ENCODE results near the gene LCN1.

DNA sequence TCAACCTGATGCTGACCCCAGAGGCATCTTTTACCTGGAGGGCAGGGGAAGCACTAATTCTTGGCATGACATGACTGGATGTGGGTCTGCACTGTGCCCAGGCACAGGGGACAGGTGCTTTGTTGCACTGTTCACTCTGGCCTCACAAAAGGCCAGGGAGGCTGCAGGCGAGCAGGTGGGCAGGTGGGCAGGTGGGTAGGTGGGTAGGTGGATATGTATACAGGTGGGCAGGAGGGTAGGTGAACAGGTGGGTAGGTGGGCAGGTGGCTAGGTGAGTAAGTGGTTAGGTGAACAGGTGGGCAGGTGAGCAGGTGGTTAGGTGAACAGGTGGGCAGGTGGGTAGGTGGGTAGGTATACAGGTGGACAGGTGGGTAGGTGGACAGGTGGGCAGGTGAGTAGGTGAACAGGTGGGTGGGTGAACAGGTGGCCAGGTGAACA, 41.8 kb downstream of the LCN1 start:
- TF ChIP-seq, protein P1, sequence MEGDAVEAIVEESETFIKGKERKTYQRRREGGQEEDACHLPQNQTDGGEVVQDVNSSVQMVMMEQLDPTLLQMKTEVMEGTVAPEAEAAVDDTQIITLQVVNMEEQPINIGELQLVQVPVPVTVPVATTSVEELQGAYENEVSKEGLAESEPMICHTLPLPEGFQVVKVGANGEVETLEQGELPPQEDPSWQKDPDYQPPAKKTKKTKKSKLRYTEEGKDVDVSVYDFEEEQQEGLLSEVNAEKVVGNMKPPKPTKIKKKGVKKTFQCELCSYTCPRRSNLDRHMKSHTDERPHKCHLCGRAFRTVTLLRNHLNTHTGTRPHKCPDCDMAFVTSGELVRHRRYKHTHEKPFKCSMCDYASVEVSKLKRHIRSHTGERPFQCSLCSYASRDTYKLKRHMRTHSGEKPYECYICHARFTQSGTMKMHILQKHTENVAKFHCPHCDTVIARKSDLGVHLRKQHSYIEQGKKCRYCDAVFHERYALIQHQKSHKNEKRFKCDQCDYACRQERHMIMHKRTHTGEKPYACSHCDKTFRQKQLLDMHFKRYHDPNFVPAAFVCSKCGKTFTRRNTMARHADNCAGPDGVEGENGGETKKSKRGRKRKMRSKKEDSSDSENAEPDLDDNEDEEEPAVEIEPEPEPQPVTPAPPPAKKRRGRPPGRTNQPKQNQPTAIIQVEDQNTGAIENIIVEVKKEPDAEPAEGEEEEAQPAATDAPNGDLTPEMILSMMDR (IDR thresholded peaks at IDR 0.05; ENCODE audit: low read depth, low read length, poor library complexity, severe bottlenecking) = no peak
- no peak for TF ChIP-seq EZH2phosphoT487 (IDR thresholded peaks at IDR 0.05; ENCODE audit: borderline replicate concordance, low read length)

All from DOHH2 (cell line).